Bronchial epithelial cell (primary cell): Measurements from ENCODE around the gene DGKD. TPM values are rescaled to one million over a fixed set of nuclear protein-coding genes. Genes with fewer than 3 reads are reported as not detected.

ENCODE experiments used
- DNase-seq: peaks from one replicate; pipeline ENCODE4 v3.0.0-alpha.2; 2010; ENCODE audit warnings: low read depth
- FAIRE-seq: peaks from 2 replicates; lab custom pipeline; 2011; peaks lifted over from hg19 to GRCh38; lab: Jason Lieb, UNC
- H3K27me3 ChIP-seq: 2 replicates; pipeline ENCODE4 v1.5.1; 2011; ENCODE audit warnings: low read length; ENCODE audit not compliant: control insufficient read depth, insufficient read depth
- H3K36me3 ChIP-seq: 2 replicates; pipeline ENCODE4 v1.5.1; 2011; ENCODE audit warnings: low read length; ENCODE audit not compliant: control insufficient read depth, insufficient read depth
- H3K4me3 ChIP-seq: 2 replicates; pipeline ENCODE4 v1.5.1; 2011; ENCODE audit warnings: mild to moderate bottlenecking, low read depth, low read length, control low read depth
- total RNA-seq: library from RNA; depleted of rRNA; stranded (reverse); fragments of >200 nt; gene quantifications from 2 replicates; pipeline ENCODE4 v1.2.1, GENCODE V29; 2014
- TF ChIP-seq, protein P1 (sequence below): IDR thresholded peaks from 2 replicates; pipeline ENCODE4 v1.5.1; 2011; ENCODE audit warnings: mild to moderate bottlenecking, moderate library complexity, low read length, control low read depth, inconsistent platforms; ENCODE audit not compliant: insufficient read depth, severe bottlenecking

Gene DGKD
- total RNA-seq, 1 donor from 2014 or later = 14.5 TPM

DNA sequence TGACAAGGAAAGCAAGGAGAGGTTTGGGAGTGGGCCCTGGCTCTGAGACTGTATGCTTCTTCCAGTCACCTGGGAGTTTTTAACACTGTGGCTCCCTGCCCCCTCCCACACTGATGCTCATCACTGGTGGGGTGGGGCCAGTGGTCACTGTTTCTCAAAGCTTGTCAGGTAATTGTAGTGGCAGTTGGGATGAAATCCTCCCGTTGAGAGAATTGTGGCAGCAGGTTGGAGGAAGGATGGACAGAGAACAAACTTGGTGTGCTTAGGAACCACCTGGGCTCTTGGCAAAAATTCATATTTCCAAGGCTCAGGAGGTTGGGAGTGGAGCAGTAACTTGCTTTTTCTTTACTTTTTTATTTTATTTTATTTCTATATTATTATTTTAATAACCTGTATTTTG is 25.1 kb downstream of the DGKD start:
- TF ChIP-seq, protein P1, sequence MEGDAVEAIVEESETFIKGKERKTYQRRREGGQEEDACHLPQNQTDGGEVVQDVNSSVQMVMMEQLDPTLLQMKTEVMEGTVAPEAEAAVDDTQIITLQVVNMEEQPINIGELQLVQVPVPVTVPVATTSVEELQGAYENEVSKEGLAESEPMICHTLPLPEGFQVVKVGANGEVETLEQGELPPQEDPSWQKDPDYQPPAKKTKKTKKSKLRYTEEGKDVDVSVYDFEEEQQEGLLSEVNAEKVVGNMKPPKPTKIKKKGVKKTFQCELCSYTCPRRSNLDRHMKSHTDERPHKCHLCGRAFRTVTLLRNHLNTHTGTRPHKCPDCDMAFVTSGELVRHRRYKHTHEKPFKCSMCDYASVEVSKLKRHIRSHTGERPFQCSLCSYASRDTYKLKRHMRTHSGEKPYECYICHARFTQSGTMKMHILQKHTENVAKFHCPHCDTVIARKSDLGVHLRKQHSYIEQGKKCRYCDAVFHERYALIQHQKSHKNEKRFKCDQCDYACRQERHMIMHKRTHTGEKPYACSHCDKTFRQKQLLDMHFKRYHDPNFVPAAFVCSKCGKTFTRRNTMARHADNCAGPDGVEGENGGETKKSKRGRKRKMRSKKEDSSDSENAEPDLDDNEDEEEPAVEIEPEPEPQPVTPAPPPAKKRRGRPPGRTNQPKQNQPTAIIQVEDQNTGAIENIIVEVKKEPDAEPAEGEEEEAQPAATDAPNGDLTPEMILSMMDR = no peak
- no peak for FAIRE-seq
- Histone ChIP-seq H3K4me3 (no peak overlapping the region), H3K36me3 (no peaks in the 10 kb centered on the region), H3K27me3 (no peaks in the 10 kb centered on the region)
- no peak for DNase-seq

DNA sequence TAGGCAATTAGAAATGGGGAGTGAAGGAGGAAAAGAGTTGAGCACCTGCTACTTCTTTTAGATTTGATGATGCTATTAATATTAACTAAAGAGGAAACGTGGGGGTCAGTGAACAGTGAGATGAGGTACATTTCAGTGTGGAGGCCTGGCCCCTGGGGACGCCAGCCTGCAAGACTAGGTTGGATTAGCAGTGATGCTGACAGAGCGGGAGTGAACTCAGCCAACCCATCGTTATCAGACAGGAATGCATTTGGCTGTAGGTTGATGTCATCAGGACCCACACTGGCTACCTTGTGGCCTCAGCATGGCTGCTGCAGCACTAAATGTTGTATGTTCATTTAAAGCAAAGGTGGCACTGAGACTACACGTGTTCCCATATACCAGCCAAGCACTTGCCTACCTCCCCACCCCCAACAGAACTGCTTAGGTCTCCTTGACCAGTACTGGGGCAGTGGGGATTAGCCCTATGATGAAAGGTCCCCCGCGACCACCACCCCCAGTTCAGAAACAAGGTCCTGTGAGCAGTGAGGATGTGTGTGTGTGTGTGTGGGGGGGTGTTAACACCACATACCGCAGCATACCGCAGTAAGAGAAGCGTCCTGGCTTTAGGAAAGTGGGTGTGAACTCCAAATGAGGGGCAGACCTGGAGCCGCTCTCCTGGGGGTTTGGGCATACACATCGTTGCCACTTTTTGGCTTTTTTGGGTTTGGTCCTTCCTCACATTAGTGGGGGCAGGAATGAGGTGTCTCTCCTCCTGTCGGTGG is 26.0 kb downstream of the DGKD start:
- TF ChIP-seq, protein P1 = no peak
- Histone ChIP-seq H3K36me3 (no peaks in the 10 kb centered on the region), H3K4me3 (no peak overlapping the region), H3K27me3 (no peaks in the 10 kb centered on the region)
- FAIRE-seq (no peak), DNase-seq (no peak)

DNA sequence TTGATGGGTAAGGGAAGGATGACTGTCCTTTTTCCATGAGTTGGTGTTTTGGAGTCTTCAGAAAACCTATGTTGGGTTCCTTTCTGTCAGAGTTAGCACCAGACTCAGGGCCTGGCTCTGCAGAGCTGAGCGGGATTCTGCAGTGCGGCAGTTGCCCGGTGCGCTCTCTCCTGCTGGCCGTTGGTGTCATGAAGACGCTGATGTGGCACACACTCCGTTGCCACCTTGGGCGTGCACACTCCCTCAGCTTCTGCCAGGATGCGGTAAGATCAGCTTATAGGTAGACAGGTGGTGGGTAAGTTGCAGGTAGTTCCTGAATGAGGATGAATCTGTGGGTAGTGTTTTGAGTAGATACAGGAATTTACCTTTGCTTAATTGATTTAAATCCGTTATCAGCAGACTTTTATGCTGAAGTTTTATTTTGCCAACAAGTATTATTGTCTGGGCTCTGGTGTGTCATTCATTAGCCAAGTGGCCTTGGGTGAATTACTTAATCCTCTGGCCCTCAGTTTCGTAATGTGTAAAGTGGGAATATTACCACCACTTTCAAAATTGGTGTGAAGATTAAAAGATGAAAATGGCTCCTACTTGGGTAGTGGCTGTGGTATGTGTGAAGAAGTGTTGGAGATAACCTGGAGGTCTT is 26.8 kb downstream of the DGKD start:
- Histone ChIP-seq H3K4me3 (no peak overlapping the region), H3K27me3 (no peaks in the 10 kb centered on the region), H3K36me3 (no peaks in the 10 kb centered on the region)
- TF ChIP-seq, protein P1 = no peak
- DNase-seq (no peak), FAIRE-seq (no peak)

DNA sequence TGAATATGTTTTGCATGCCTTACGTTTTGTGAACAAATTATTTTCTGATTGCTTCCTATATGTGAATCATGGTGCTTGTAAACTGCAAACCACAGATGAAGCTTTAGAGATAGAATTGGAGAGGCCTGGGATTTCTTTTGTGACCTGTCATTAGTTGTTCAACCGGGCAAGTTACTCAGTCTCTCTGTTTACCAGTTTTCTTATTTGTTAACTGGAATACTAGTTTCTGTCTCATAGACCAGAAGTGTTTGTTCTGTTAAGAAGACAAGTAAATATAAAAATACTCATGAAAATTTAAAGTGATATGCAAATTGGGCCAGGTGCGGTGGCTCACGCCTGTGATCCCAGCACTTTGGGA is 27.3 kb downstream of the DGKD start:
- TF ChIP-seq, protein P1 = no peak
- Histone ChIP-seq H3K4me3 (no peak overlapping the region), H3K27me3 (no peaks in the 10 kb centered on the region), H3K36me3 (no peaks in the 10 kb centered on the region)
- FAIRE-seq = no peak
- DNase-seq = no peak

DNA sequence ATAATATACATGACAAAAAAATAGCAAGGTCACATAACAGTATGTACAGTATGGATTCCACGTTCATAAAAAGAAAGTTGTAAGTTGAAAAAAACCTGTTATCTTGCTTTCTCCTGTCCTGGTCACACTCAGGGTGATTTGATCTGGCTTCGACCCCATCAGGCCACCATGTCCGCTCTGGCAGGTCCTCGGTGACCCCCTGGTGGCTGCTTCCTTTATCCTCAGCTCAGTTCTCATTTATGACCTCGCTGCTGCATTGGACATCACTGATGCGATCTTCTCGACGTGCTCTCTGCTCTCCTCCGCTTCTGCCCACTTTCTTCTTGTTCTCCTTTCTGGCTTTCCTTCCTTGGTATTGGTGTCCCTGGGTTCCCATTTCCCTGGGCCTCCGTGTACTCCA is 29.7 kb downstream of the DGKD start:
- Histone ChIP-seq H3K36me3 (no peaks in the 10 kb centered on the region), H3K27me3 (no peaks in the 10 kb centered on the region), H3K4me3 (no peak overlapping the region)
- DNase-seq (no peak), FAIRE-seq (no peak)
- TF ChIP-seq, protein P1 = no peak
